HG03575 (cell line): ENCODE data around the gene LPP.

ENCODE experiments used
- ATAC-seq: cut with Tn5 transposase; IDR thresholded peaks from one replicate; pipeline ENCODE4 v1.9.1; 2021; ENCODE audit not compliant: unreplicated experiment, insufficient number of reproducible peaks, low FRiP score; ENCODE audit errors: extremely low read depth

The LPP gene

DNA sequence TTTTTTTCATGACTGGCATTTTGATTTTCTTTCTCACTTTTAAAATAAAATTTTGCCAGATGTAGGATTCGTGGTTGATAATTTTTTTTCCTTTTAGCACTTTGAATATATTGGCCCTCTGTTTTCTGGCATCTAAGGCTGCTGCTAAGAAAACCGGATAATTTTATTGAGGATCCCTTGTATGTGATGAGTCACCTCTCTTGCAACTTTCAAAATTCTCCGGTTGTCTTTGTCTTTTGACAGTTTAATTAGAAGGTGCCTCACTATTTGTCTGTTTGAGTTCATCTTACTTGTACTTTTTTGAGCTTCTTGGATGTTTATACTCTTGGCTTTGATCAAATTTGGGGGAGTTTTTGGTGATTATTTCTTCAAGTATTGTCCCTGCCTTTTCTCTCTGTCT, 349.7 kb downstream of the LPP start:
- ATAC-seq, result no peak

DNA sequence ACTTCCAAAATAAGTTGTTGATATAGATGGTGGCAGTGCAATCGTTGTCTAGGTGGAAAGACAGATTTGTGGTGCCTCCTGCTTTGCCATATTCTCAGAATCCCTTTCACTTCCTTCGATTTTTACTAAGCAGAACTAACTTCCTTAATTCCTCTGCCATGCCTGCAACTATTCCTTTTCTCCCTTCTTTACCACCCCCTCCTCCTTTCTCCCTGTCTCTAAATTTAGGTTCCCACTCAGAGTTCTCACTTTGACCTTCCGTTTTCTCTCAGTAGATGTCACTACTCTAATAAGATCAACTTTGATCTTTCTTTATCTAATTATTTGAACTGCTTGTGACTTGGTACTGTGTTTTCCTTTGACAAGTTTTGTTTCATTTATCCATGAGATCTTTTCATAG, 351.2 kb downstream of the LPP start:
- no peak for ATAC-seq

DNA sequence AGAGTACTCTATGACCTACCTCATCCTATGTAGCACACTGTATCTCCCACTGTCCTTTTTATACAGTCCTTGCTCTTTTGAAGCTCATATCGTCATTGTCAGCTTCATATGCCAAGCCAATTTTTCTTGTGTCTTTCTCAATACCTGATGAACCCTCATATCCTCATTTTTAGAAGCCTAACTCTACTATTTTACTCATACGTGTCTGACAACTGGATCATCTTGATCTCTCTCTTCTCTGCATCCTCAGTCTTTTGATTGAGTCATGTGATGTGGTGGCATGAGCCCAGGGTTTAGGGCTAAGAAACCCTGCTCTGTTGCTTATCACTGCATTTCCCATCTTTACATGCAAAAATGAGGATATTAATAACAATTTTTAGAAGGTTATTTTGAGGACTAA, 352.0 kb downstream of the LPP start:
- ATAC-seq, result no peak

DNA sequence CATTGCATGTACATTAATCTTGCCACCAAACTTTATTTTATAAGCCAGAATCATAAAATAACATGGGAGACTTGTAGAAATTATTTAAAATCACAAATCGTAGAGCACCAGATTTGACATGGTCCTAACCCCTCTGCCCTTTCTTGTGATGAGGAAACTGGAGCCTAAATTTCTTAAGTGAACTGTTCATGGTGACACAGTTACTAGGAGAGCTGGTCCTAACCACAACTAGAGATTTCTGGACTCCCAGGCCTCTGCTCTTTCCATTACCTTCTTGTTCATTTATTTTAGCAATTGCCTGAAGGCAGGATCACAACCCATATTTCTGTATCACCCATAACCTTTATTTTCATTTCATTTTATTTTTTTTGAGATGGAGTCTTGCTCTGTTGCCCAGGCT, 352.5 kb downstream of the LPP start:
- no peak for ATAC-seq

DNA sequence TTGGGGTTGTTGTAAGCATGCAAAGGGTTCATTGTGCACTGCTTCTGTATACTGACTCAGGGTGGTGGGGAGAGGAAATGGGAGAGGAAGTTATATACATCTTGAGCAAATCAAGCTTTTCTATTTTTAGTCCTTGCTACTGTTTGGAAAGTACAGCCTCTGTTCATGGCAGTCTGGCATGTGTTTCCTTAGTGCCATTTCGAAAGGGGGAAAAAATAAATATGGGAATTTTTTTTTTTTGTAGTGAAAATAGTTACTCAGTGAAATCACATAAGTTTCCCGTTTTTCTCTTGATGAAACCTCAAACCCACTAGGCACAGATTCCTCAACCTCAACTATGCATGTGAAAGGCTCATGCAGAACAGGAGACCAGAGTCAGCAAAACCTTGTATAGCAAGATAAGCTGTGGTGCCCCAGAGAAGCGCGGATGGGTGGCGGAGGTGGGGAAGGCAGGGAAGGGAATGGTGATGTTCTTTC, 353.3 kb downstream of the LPP start:
- no peak for ATAC-seq

DNA sequence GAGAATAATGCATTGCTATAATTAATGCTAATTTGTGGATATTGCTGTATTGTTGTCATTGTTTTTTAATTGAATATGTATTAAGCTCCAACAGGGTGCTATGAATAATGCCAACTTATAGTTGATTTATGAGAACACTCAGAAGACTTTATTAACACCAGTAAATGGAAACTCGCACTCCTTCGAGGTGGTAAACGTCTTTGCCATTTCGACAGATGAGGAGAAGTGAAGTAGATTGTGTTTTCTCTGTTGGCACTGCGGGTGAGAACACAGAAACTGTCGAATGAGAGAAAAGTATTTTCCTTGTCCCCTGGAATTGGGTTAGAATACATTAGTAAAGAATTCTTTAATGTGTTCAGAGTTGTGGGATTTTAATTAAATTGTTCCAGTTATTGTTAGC, 354.5 kb downstream of the LPP start:
- ATAC-seq, result no peak

DNA sequence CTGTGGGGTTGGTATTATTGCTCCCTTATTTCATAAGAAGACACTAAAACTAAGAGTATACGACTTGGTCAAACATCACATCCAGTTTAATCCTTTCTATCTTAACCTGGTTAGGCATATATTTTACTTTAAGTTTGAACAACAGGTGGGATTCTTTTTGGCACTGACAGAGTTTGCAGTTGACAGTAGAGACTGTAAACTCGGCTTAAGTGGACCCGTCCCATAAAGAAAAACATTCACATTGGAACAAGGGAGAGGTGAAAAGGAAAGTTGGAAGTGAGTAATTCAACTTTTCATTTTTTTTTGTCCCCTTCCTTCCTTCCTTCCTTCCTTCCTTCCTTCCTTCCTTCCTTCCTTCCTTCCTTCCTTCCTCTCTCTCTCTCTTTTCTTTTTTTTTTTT, 355.4 kb downstream of the LPP start:
- ATAC-seq, result no peak

DNA sequence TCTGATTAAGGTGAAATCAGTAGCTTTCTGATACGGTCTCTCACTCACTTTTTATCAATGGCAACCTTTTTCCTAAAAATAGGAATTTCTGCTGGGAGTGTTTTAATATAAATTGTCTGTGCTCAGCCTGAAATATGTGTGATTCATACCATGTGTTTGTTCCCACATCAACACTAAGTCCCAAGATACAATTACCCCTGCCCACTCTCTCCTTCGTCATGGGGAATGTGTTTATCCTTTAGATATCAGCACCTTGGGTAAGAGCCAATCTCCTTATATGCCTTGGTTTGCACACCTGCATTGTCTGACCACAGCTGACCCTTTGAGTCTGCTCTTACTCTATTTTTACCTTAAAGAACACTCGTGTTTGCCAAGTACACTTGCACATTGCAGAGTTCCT, 356.4 kb downstream of the LPP start:
- ATAC-seq, result no peak

DNA sequence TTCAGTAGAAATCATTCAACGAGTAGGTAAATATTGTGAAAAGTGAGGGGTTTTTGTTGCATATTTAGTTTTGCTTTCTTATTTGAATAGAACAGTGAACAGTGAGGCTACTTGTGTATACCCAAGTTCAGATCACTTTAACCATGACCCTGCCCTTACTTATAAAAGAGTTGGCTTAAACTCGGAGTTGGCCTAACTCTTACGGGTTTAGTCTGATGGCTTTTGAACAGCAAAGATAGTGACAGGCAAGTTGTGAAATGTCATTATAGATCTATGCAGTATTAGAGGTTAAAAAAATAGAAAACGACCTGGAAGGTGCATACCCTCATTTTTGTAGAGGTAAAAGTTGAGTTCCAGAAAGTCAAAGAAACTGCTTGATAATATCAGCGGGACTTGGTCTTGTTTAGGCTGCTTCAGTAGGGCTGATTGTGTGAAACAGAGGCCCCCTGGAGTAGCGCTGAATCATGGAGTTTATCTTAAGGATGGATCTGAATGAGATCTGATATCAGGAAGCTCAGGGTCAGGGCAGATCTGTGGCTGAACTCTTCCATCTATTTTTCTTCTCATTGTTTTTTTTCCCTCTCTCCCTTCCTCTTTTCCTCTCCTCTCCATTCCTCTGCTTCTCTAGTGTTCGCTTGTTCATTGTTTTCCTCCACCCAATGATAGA, 359.8 kb downstream of the LPP start:
- ATAC-seq, result no peak

DNA sequence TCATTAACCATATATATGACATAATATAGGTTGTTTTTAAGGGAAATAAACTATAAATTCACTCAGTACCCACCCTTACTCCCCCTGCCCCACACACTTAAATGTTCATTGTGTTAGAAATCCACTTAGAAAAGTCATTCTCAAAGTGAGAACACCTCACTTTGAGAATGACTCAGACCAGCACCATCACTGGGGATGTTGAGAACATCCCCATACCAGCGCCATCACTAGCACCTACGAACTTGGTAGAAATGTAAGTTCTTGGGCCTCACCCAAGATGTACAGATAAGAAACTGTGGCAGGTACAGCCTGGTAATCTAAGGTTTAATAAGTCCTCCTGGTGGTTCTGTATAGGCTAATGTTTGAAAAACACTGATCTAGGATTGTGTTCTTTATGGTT, 362.6 kb downstream of the LPP start:
- no peak for ATAC-seq

DNA sequence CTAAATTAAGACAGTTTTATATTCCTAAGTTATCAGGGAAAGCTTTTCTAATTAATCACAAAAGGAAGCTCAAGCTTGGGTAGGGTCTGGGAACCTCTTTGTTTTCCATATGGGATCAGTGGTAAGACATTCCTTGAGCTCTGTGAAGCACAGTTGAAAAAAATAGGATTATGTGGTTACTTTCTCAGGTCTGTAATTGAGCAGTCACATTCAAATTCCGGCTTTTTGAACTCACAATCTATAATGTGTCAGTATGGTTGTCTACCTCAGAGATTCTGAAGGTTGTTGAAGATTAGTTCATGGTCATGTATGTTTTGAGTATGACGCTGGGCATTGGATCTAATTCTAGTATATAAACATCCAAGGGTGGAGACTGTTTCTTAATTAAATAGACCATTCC, 364.5 kb downstream of the LPP start:
- no peak for ATAC-seq

DNA sequence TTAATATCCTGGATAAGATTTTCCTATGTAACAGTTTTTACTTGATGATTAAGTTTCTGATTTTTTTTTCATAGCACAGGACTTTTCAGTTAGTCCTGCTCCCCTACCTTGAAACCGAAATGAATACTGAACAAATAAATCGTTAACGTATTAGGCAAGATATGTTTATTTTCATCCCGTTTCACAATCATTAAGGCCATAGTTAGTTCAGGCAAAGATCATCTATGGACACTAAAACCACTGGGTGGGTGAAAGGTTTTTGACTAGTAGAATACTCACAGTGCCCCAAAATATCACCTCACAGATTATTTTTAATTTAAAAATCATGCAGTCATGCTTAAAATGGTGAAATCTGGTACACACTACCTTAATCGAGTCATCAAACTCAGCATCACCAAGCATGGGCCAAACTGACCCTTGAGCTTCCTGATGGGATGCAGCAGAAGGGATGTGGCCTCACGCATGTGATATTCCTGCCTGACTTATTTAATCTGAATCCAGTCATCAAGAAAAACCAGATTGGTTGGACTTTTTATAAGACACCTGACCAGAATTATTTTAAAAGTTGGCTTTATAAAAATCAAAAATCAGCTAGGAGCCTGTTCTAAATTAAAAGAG, 365.0 kb downstream of the LPP start:
- ATAC-seq, result no peak

DNA sequence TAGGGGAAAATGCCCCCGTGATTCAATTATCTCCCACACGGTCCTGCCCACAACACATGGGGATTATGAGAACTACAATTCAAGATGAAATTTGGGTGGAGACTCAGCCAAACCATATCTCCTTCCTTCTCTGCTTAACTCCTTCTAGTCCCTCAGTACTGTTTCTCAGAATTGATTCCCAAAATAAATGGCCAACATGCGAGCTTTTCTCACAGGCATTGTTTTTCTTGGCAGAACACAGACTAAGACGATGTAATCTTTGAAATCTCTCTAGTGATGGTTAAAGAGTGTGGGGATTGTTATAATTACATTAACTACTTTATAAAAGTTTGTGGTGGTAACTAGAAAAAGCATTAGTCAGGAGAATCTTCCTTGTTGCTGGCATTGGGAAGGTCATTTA, 366.5 kb downstream of the LPP start:
- no peak for ATAC-seq

DNA sequence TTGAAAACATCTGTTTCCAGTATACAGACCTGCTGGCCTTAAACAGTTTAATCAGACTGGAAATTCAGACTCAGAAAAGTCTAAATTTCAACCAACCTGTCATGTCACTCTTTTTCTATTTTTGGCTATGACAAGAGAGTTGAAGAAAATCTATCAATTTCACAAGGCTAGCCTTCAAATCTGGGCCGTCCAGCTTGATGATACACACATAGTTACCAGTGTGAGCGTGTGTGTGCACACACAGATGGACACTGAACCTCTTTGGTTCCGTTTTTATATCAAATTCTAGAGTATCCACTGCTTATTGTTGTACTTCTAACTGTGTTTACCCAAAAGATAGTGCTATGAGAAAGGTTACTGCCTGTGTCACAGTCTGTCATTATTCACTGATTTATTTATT, 368.2 kb downstream of the LPP start:
- no peak for ATAC-seq

DNA sequence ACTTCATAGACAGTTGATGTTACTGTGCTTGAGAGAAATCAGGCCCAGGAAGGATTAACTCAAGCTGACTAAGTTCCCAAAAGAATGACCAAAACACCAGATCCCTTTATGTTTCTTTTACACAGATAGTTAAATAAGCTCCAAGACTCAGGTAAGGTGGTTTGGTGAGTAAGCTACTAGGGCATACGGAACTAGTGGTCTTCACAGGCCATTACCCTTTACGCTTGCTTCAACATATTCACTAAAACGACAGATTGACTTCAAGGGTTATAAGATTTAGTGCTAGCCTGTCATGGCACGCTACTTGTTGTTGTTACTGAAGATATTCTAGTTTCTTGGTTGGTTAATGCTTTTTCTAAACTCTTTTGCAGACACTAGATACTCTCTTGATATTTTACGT, 369.3 kb downstream of the LPP start:
- no peak for ATAC-seq

DNA sequence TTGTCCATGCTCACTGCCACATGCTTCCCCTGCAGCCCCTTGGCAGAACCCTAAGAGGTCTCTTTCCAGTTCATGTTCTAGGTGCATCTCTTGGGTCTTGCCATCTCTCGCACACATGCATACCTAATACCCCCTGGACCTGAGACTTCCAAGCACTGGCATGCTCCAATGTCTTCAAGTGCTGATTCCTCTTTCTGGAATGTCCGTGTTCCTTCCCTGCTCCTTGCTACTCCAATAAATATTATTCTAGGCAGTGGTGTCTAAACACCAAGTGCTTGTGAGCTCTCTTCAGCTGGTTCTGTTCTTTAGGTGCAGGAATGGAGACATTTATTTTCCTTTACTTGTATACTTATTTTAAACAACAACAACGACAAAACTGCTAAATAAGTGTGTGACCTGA, 370.1 kb downstream of the LPP start:
- no peak for ATAC-seq

DNA sequence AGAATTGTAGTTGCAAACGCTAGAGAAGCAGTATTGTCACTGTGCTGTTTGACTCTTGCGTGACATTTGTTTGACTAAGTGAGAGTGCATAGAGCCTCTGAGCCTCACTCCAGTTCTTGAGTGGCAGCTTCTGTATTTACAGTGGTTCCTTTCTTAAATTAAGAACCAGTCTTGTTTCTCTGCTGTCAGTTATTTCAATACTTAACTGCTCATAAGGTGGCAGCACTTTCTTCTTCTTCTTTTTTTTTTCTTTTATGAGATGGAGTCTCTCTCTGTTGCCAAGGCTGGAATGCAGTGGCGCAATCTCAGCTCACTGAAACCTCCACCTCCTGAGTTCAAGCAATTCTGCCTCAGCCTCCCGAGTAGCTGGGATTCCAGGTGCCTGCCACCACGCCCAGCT, 372.1 kb downstream of the LPP start:
- no peak for ATAC-seq

DNA sequence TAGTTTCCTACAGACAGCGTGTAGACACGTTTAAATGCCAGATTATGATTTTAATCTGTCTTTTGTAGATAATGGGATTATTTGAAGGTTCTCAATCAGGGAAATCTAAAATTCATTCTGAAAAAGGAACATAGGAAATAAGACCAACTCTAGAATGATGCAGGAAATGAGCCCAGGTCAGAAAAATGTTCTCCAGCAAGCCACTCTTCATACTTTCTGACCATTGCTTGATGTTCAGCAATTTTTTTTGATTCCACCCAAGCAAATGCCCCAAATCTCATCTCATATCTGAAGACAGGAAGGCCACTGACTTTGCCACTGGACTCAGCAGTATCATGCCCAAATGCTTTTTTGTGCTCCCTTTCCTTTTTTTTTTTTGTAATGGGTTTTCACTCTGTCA, 373.4 kb downstream of the LPP start:
- ATAC-seq, result no peak

DNA sequence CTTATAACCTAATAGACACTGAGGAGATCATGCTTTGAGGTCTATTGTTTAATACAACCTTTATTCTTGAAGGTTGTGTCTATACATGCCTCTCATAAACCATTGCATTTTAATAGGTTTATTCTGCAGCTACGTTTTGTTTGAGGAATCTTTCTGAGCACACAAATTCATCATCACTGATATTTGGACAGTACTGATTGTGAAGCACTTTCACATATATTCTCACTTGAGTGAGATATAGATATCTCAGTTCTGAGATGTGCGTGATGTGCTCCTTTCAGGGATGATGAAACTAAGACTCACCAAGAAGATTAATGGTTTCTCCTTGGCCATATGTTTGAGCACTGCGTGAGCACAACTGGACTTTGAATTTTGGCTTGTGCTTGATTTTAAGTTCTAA, 374.4 kb downstream of the LPP start:
- ATAC-seq, result no peak

DNA sequence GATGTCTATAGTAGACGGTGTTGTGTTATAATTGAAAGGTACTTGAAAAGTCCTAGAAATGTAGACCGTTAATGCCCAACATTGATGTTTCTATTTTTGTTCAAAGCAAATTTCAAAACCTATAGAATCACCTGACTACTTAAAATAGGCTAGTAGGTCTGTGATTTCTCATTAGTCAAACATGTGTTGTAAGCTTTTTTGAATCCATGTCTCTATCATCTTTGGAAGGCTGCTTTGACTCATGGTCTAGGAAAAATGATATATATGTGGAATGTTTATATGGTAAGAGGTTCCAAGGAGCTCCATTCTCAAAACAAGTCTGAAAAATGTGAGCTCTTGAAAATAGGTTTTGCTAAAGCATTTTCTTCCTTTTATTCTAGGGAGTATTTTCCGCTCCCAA, 375.3 kb downstream of the LPP start:
- no peak for ATAC-seq

DNA sequence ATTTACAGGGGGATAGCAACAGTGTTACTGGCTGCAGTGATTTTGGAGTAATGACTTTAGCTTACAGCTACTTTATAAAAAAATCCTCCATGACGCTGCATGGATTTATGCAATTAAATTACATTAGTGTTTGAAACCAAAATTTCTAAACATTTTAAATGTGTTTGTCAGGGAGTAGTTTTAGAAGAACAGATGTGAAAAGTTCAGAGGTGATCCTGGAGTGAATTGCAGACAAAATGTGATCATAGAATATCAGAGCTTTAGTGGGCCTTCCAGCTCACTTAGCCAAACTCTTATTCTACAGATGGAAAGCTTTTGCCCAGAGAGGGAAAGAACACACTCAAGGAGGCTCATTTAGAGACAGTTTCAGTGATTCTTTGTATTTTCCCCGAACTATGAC, 376.3 kb downstream of the LPP start:
- no peak for ATAC-seq
